Retinal pigment epithelial cell (primary cell): Measurements from ENCODE around the gene CTNNA2.

Source experiments
- DNase-seq: peaks from one replicate; pipeline ENCODE4 v3.0.0-alpha.2; 2010; ENCODE audit warnings: low read depth
- H3K4me3 ChIP-seq: 2 replicates; pipeline ENCODE4 v1.5.1; 2011; ENCODE audit warnings: mild to moderate bottlenecking, low read length, control low read depth, moderate library complexity
- CTCF ChIP-seq: conservative IDR thresholded peaks from 2 replicates; pipeline ENCODE4 v1.5.1; 2011; ENCODE audit warnings: low read depth, low read length, control low read depth, inconsistent platforms

Gene CTNNA2

GRCh38 chr2:80258793-80259192, 745.9 kb downstream of the CTNNA2 start:
- H3K4me3 ChIP-seq, result no peak overlapping the region
- no peak for DNase-seq
- no peak for TF ChIP-seq CTCF

GRCh38 chr2:80259292-80259691, 746.4 kb downstream of the CTNNA2 start:
- no peak for DNase-seq
- no peak overlapping the region for H3K4me3 ChIP-seq
- no peak for TF ChIP-seq CTCF

DNA sequence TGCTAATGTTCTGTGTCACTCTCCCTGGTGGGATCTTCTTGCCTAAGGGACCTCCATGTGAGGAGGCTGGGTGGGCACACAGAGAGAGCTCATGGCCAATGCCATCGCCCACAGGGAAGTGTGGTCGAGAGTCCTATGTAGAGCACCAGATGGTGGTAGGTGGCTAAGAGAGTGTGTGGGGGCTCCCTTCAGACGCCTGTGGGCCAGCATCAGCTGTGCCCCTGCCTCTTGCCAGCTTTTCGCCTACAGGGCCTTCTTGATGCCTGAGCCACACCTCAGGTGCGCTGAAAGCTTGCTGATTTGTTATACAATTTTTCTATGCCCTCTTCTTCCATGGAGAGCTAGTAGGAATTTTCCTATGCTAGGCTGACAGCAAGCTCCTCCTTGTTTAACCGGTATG, 753.4 kb downstream of the CTNNA2 start:
- no peak for DNase-seq
- no peak overlapping the region for H3K4me3 ChIP-seq
- TF ChIP-seq CTCF, result no peak

DNA sequence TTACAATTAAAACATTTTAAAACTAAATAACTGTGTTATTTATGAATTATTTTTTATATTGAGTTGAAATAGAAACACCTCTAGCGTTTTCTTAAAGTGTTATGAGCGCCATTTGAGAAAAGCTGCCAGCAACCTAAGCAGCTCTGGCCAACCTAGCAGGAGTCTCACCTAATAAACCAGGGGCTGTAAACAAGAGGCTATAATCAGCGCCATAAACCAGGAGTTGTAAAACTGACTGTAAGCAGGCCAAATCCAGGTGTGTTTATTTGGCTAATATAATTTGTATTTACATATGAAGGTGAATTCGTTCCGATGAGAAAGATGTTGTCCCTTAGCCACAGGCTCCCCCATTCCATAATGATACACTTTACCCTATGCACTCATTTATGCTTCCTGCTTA, 757.0 kb downstream of the CTNNA2 start:
- no peak for TF ChIP-seq CTCF
- no peak overlapping the region for H3K4me3 ChIP-seq
- no peak for DNase-seq

DNA sequence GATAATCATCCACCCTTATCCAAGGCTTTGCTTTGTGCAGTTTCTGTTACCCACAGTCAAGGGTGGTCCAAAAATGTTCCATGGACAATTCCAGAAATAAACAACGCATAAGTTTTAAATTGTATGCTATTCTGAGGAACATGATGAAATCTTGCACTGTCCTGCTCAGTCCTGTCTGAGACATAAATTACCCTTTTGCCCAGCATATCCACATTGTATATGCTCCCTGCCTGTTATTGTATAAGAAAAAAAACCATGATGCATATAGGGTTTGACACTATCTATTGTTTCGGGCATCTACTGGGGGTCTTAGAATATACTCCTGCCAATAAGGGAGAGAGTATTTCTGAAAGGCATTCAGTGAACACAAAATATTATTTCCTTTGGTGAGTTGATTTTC, 767.7 kb downstream of the CTNNA2 start:
- no peak overlapping the region for H3K4me3 ChIP-seq
- TF ChIP-seq CTCF, result no peak
- DNase-seq, result no peak

DNA sequence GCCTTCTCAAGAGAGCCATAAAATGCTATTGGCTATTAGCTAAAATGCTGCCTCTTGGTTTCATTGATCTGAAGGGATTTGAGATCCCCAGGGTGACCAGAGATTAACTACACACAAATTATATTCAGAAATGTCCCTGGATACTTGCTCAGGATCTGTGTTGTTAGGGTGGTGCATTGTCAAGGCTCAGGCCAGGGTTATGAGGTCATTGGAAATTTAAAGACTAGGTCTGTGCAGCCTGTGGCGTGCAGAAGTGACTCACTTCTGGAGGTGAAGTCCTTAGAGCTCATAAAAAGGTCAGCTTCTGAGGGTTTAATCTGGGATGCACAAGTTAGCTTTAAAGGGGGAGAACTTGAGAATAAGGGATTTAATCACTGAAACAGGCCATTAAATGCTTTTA, 768.2 kb downstream of the CTNNA2 start:
- no peak for DNase-seq
- TF ChIP-seq CTCF, result no peak
- H3K4me3 ChIP-seq, result no peak overlapping the region

GRCh38 chr2:80288576-80288975, 775.7 kb downstream of the CTNNA2 start:
- no peak overlapping the region for H3K4me3 ChIP-seq
- peak; percentile 29 for TF ChIP-seq CTCF
- DNase-seq, result no peak
